PC-3 (cell line): ENCODE results near the gene PRTG. TPM values are rescaled to one million over a fixed set of nuclear protein-coding genes. Genes with fewer than 3 reads are reported as not detected.

Experiments used
- ATAC-seq: fragments of 200-7000 bp; cut with Tn5 transposase; 2 replicates; pipeline ENCODE4 v1.9.1; 2020; ENCODE audit warnings: mild to moderate bottlenecking, moderate library complexity
- BruUV-seq: library from RNA; stranded (reverse); fragments of 400-500 nt; replicated peaks from 2 replicates; lab custom pipeline; 2021; lab: Mats Ljungman, UMichigan
- CTCF ChIA-PET: fragments of 300-600 bp; sonication (Branson Sonifier 250); formaldehyde crosslinking; loops from one replicate; lab custom pipeline; 2022; ENCODE audit warnings: antibody characterized with exemption; lab: Charles Lee
- POLR2A ChIA-PET: fragments of 300-600 bp; sonication (Branson Sonifier 250); formaldehyde crosslinking; loops from one replicate; lab custom pipeline; 2022; ENCODE audit warnings: antibody characterized with exemption; ENCODE audit not compliant: unreplicated experiment; lab: Charles Lee
- DNase-seq: peaks from one replicate; pipeline ENCODE4 v3.0.0-alpha.2; 2015
- H2AFZ ChIP-seq: fragments of 300-600 bp; sonication (generic); 2 replicates; pipeline ENCODE4 v1.6.0; 2016; ENCODE audit warnings: antibody characterized with exemption, low read length
- H3F3A ChIP-seq: fragments of 300-600 bp; sonication (generic); one replicate; pipeline ENCODE4 v1.6.0; 2017; ENCODE audit warnings: antibody characterized with exemption, low read length, control low read depth, mild to moderate bottlenecking; ENCODE audit not compliant: unreplicated experiment
- H3K27ac ChIP-seq: fragments of 300-600 bp; sonication (generic); 2 replicates; pipeline ENCODE4 v1.5.1; 2016; ENCODE audit warnings: mild to moderate bottlenecking, low read length
- H3K27me3 ChIP-seq: fragments of 300-600 bp; sonication (generic); 2 replicates; pipeline ENCODE4 v1.6.1; 2016; ENCODE audit warnings: low read length, mixed read lengths
- H3K36me3 ChIP-seq: fragments of 300-600 bp; sonication (generic); 2 replicates; pipeline ENCODE4 v1.6.1; 2016; ENCODE audit warnings: low read depth, mixed run types, low read length, mixed read lengths
- H3K4me1 ChIP-seq: fragments of 300-600 bp; sonication (generic); 2 replicates; pipeline ENCODE4 v1.5.1; 2016; ENCODE audit warnings: low read length; ENCODE audit not compliant: insufficient read depth
- H3K4me2 ChIP-seq: fragments of 300-600 bp; sonication (generic); 2 replicates; pipeline ENCODE4 v1.6.0; 2016; ENCODE audit warnings: low read length
- H3K4me3 ChIP-seq: fragments of 300-600 bp; sonication (generic); 2 replicates; pipeline ENCODE4 v1.5.1; 2016; ENCODE audit warnings: mild to moderate bottlenecking, low read length, mixed read lengths
- H3K79me2 ChIP-seq: fragments of 300-600 bp; sonication (generic); 2 replicates; pipeline ENCODE4 v1.6.1; 2017; ENCODE audit warnings: low read length, mixed read lengths
- H3K9ac ChIP-seq: fragments of 300-600 bp; sonication (generic); 2 replicates; pipeline ENCODE4 v1.6.0; 2016; ENCODE audit warnings: mild to moderate bottlenecking, low read length
- H3K9me2 ChIP-seq: fragments of 300-600 bp; sonication (generic); replicated peaks from 2 replicates; pipeline ENCODE4 v1.6.1; 2016; ENCODE audit warnings: mixed run types, low read length, mixed read lengths
- H3K9me3 ChIP-seq: fragments of 300-600 bp; sonication (generic); 2 replicates; pipeline ENCODE4 v1.6.1; 2016; ENCODE audit warnings: low read length, mixed read lengths
- H4K20me1 ChIP-seq: fragments of 300-600 bp; sonication (generic); 2 replicates; pipeline ENCODE4 v1.6.1; 2016; ENCODE audit warnings: low read length, mixed read lengths
- EZH2 ChIP-seq: fragments of 300-600 bp; sonication (generic); IDR thresholded peaks from one replicate; pipeline ENCODE4 v1.6.1; 2017; ENCODE audit warnings: antibody characterized with exemption, mild to moderate bottlenecking, low read length; ENCODE audit not compliant: unreplicated experiment
- EZH2phosphoT487 ChIP-seq: fragments of 300-600 bp; sonication (generic); IDR thresholded peaks from 2 replicates; pipeline ENCODE4 v1.6.1; 2018; ENCODE audit warnings: mild to moderate bottlenecking, antibody characterized with exemption, low read length, borderline replicate concordance
- intact Hi-C: fragments of 100-400 bp; cut with micrococcal nuclease; formaldehyde crosslinking; loops from 2 replicates; pipeline ENCODE4 v1.9.0; 2023
- total RNA-seq: library from RNA; depleted of rRNA; stranded (reverse); fragments of >200 nt; gene quantifications from 2 replicates; pipeline ENCODE4 v1.2.3, GENCODE V29; 2014
- TF ChIP-seq, protein P1 (sequence below): fragments of 300-600 bp; sonication (generic); conservative IDR thresholded peaks from 2 replicates; pipeline ENCODE4 v1.5.1; 2017; ENCODE audit warnings: antibody characterized with exemption, low read depth, mild to moderate bottlenecking, low read length

The PRTG gene
- total RNA-seq, 1 experiment from 2014 or later, result 5.2 TPM

DNA sequence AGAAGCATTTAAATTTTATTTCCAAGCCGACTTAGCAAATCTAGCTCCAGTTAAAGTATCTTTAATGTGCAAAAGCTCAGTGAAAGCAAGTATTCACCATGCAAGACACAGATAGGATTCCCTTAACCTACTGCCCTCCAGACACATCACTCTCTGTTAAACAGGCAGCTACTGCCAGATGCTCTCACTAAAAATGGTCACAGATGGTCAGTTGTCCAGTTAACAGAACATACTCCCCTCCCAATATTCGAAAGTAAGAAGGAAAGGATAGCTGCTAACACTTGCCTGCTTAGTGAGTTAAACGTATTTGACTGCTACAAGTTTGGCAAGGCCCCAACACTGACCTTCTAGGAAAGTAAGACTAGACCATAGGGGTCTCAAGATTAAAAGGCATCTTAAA lies 73.7 kb downstream of the PRTG start:
- H3K4me1 ChIP-seq, result no peaks in the 10 kb centered on the region
- H3K79me2 ChIP-seq, result no peaks in the 10 kb centered on the region
- no peak overlapping the region for H2AFZ ChIP-seq
- H3K9me2 ChIP-seq, result no peaks in the 10 kb centered on the region
- CTCF ChIA-PET, result no interaction called here
- H3K4me2 ChIP-seq, result no peak overlapping the region
- intact Hi-C loops, result no loop called here
- ATAC-seq (no peak), DNase-seq (no peak)
- POLR2A ChIA-PET, result no interaction called here
- no peaks in the 10 kb centered on the region for H4K20me1 ChIP-seq
- H3K9ac ChIP-seq, result no peak overlapping the region
- H3K9me3 ChIP-seq, result no peaks in the 10 kb centered on the region
- no peaks in the 10 kb centered on the region for H3K36me3 ChIP-seq
- H3F3A ChIP-seq, result no peaks in the 10 kb centered on the region
- peaks cover 37% of the 10 kb centered on the region for H3K27me3 ChIP-seq
- no peak for TF ChIP-seq EZH2phosphoT487
- TF ChIP-seq, protein P1, sequence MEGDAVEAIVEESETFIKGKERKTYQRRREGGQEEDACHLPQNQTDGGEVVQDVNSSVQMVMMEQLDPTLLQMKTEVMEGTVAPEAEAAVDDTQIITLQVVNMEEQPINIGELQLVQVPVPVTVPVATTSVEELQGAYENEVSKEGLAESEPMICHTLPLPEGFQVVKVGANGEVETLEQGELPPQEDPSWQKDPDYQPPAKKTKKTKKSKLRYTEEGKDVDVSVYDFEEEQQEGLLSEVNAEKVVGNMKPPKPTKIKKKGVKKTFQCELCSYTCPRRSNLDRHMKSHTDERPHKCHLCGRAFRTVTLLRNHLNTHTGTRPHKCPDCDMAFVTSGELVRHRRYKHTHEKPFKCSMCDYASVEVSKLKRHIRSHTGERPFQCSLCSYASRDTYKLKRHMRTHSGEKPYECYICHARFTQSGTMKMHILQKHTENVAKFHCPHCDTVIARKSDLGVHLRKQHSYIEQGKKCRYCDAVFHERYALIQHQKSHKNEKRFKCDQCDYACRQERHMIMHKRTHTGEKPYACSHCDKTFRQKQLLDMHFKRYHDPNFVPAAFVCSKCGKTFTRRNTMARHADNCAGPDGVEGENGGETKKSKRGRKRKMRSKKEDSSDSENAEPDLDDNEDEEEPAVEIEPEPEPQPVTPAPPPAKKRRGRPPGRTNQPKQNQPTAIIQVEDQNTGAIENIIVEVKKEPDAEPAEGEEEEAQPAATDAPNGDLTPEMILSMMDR, result no peak
- TF ChIP-seq EZH2, result no peak
- no peak overlapping the region for H3K27ac ChIP-seq
- H3K4me3 ChIP-seq, result no peak overlapping the region
- BruUV-seq, result no TSS peak

DNA sequence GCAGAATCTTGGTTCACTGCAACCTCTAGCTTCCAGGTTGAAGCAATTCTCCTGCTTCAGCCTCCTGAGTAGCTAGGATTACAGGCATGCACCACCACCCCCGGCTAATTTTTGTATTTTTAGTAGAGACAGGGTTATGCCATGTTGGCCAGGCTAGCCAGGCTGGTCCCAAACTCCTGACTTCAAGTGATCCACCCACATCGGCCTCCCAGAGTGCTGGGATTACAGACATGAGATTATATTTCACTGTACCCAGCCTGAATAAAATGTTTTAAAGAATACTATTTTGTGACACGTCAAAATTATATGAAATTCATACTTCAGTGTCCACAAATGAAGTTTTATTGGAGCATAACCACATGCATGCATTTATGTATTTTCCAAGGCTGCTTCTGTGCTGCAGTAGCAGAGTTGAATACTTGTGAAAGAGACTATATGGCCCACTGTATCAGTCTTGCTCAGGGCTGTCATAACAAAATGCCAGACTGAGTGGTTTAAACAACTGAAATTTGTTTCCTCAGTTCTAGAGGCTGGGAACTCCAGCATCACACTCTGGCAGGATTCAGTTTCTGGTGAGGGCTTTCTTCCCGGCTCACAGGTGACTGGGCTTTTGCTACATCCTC lies 77.2 kb downstream of the PRTG start:
- Histone ChIP-seq H3K9me2 (no peaks in the 10 kb centered on the region), H3K4me1 (no peaks in the 10 kb centered on the region), H3K27ac (no peak overlapping the region), H3K9me3 (no peaks in the 10 kb centered on the region), H3F3A (no peaks in the 10 kb centered on the region), H3K36me3 (no peaks in the 10 kb centered on the region), H3K9ac (no peak overlapping the region), H3K4me2 (no peak overlapping the region), H3K79me2 (no peaks in the 10 kb centered on the region), H3K4me3 (no peak overlapping the region), H3K27me3 (peaks cover 25% of the 10 kb centered on the region), H2AFZ (no peak overlapping the region), H4K20me1 (no peaks in the 10 kb centered on the region)
- ChIA-PET CTCF (no interaction called here), POLR2A (no interaction called here)
- no TSS peak for BruUV-seq
- DNase-seq, result no peak
- intact Hi-C loops, result no loop called here
- ATAC-seq, result no peak
- TF ChIP-seq EZH2 (no peak), EZH2phosphoT487 (no peak)
- TF ChIP-seq, protein P1, result no peak

DNA sequence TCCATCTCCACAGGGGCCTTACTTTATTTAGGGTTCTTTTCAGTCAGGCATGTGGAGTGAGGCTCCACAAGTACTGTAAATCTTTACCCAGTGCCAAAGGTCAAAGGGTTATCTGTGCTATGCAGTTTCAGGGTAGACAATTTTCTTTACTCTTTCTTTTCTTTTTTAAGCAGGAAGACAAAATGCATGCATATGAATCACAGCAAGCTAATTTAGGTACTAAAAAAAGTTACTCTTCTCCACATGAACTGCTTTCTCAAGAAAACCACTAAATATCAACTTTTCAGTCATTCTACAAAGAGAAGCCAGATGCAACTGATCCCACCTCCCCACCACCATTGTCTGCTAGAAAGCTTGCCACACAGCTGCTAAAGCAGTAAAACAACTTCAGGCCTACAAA lies 81.5 kb downstream of the PRTG start:
- Histone ChIP-seq H3K4me1 (no peaks in the 10 kb centered on the region), H4K20me1 (no peaks in the 10 kb centered on the region), H3K9me3 (no peaks in the 10 kb centered on the region), H3K27ac (no peak overlapping the region), H3K79me2 (no peaks in the 10 kb centered on the region), H3F3A (no peaks in the 10 kb centered on the region), H2AFZ (no peak overlapping the region), H3K4me2 (no peak overlapping the region), H3K27me3 (peaks cover 6% of the 10 kb centered on the region; the same call in 1 of the 2 replicates), H3K9ac (no peak overlapping the region), H3K36me3 (no peaks in the 10 kb centered on the region), H3K9me2 (no peaks in the 10 kb centered on the region), H3K4me3 (no peak overlapping the region)
- POLR2A ChIA-PET, result no interaction called here
- DNase-seq, result no peak
- no peak for ATAC-seq
- CTCF ChIA-PET, result no interaction called here
- no peak for TF ChIP-seq EZH2phosphoT487
- BruUV-seq, result no TSS peak
- intact Hi-C loops, result no loop called here
